HEK293 (cell line): Measurements from ENCODE around the gene CTSA.
A peak's percentile ranks its signal among the peaks of the same experiment; 100 is the strongest.

Source experiments
- IKZF3 ChIP-seq: fragments of 450-650 bp; IDR thresholded peaks from 2 replicates; pipeline ENCODE4 v1.5.0; 2018; ENCODE audit warnings: missing biosample characterization, mild to moderate bottlenecking, missing genetic modification characterization, moderate library complexity
- SP7 ChIP-seq: fragments of 450-650 bp; formaldehyde crosslinking; IDR thresholded peaks from 2 replicates; pipeline ENCODE4 v1.5.1; 2016; ENCODE audit warnings: missing biosample characterization, missing genetic modification characterization
- TCF7L2 ChIP-seq: IDR thresholded peaks from 2 replicates; pipeline ENCODE4 v1.6.1; 2011; ENCODE audit warnings: low read depth, mild to moderate bottlenecking, inconsistent platforms, low read length, moderate library complexity, borderline replicate concordance
- WT1 ChIP-seq: fragments of 450-650 bp; formaldehyde crosslinking; IDR thresholded peaks from 2 replicates; pipeline ENCODE4 v1.5.1; 2016; ENCODE audit warnings: missing biosample characterization, missing genetic modification characterization
- ZBTB20 ChIP-seq: fragments of 450-650 bp; formaldehyde crosslinking; IDR thresholded peaks from 2 replicates; pipeline ENCODE4 v1.5.1; 2016; ENCODE audit warnings: missing biosample characterization, missing genetic modification characterization
- ZBTB26 ChIP-seq: fragments of 450-650 bp; formaldehyde crosslinking; optimal IDR thresholded peaks from 2 replicates; pipeline ENCODE3; 2016; ENCODE audit warnings: missing biosample characterization, mild to moderate bottlenecking, missing genetic modification characterization
- ZFHX2 ChIP-seq: fragments of 450-650 bp; formaldehyde crosslinking; conservative IDR thresholded peaks from 2 replicates; pipeline ENCODE4 v1.5.1; 2016; ENCODE audit warnings: missing biosample characterization, missing genetic modification characterization
- ZNF157 ChIP-seq: fragments of 450-650 bp; formaldehyde crosslinking; IDR thresholded peaks from 2 replicates; pipeline ENCODE4 v1.5.1; 2016; ENCODE audit warnings: missing biosample characterization, missing genetic modification characterization
- ZNF184 ChIP-seq: fragments of 450-650 bp; IDR thresholded peaks from 2 replicates; pipeline ENCODE4 v1.5.1; 2018; ENCODE audit warnings: missing biosample characterization, mild to moderate bottlenecking, missing genetic modification characterization
- ZNF266 ChIP-seq: fragments of 450-650 bp; formaldehyde crosslinking; IDR thresholded peaks from 2 replicates; pipeline ENCODE4 v1.5.1; 2016; ENCODE audit warnings: missing biosample characterization, missing genetic modification characterization, low read depth
- ZNF292 ChIP-seq: fragments of 450-650 bp; formaldehyde crosslinking; IDR thresholded peaks from 2 replicates; pipeline ENCODE4 v1.5.1; 2016; ENCODE audit warnings: low read depth, missing biosample characterization, missing genetic modification characterization, borderline replicate concordance
- ZNF341 ChIP-seq: fragments of 450-650 bp; formaldehyde crosslinking; IDR thresholded peaks from 2 replicates; pipeline ENCODE4; 2016; ENCODE audit warnings: low read depth, missing biosample characterization, missing genetic modification characterization
- ZNF391 ChIP-seq: fragments of 450-650 bp; formaldehyde crosslinking; IDR thresholded peaks from 2 replicates; pipeline ENCODE4 v1.5.1; 2016; ENCODE audit warnings: low read depth, missing biosample characterization, missing genetic modification characterization, borderline replicate concordance
- ZNF501 ChIP-seq: fragments of 450-650 bp; formaldehyde crosslinking; IDR thresholded peaks from 2 replicates; pipeline ENCODE4 v1.5.1; 2016; ENCODE audit warnings: missing biosample characterization, missing genetic modification characterization
- ZNF544 ChIP-seq: fragments of 450-650 bp; formaldehyde crosslinking; IDR thresholded peaks from 2 replicates; pipeline ENCODE4 v1.5.0; 2017; ENCODE audit warnings: missing biosample characterization, missing genetic modification characterization
- ZNF585B ChIP-seq: fragments of 450-650 bp; formaldehyde crosslinking; IDR thresholded peaks from 2 replicates; pipeline ENCODE4 v1.5.1; 2016; ENCODE audit warnings: missing biosample characterization, missing genetic modification characterization
- ZNF785 ChIP-seq: fragments of 450-650 bp; formaldehyde crosslinking; IDR thresholded peaks from 2 replicates; pipeline ENCODE4 v1.5.1; 2016; ENCODE audit warnings: missing biosample characterization, missing genetic modification characterization
- ZNF830 ChIP-seq: fragments of 450-650 bp; IDR thresholded peaks from 2 replicates; pipeline ENCODE4 v1.5.0; 2018; ENCODE audit warnings: missing biosample characterization, missing genetic modification characterization, low read depth, mild to moderate bottlenecking, moderate library complexity
- TF ChIP-seq, protein P1 (sequence below): fragments of 450-650 bp; formaldehyde crosslinking; IDR thresholded peaks from 2 replicates; pipeline ENCODE4 v1.5.1; 2016; ENCODE audit warnings: missing biosample characterization, missing genetic modification characterization
- TF ChIP-seq, protein P2 (sequence below): fragments of 450-650 bp; formaldehyde crosslinking; IDR thresholded peaks from 2 replicates; pipeline ENCODE4 v1.5.1; 2016; ENCODE audit warnings: missing biosample characterization, missing genetic modification characterization
- TF ChIP-seq, protein P3 (sequence below): fragments of 450-650 bp; formaldehyde crosslinking; IDR thresholded peaks from 2 replicates; pipeline ENCODE4 v1.5.1; 2017; ENCODE audit warnings: missing biosample characterization, missing genetic modification characterization
- TF ChIP-seq, protein P4 (sequence below): fragments of 450-650 bp; formaldehyde crosslinking; IDR thresholded peaks from 2 replicates; pipeline ENCODE4 v1.5.0; 2017; ENCODE audit warnings: missing biosample characterization, missing genetic modification characterization, borderline replicate concordance
- TF ChIP-seq, protein P5 (sequence below): fragments of 450-650 bp; formaldehyde crosslinking; IDR thresholded peaks from 2 replicates; pipeline ENCODE4 v1.5.1; 2016; ENCODE audit warnings: missing biosample characterization, missing genetic modification characterization
- TF ChIP-seq, protein P6 (sequence below): fragments of 450-650 bp; IDR thresholded peaks from 2 replicates; pipeline ENCODE4 v1.5.1; 2018; ENCODE audit warnings: missing biosample characterization, mild to moderate bottlenecking, missing genetic modification characterization

Gene CTSA

DNA sequence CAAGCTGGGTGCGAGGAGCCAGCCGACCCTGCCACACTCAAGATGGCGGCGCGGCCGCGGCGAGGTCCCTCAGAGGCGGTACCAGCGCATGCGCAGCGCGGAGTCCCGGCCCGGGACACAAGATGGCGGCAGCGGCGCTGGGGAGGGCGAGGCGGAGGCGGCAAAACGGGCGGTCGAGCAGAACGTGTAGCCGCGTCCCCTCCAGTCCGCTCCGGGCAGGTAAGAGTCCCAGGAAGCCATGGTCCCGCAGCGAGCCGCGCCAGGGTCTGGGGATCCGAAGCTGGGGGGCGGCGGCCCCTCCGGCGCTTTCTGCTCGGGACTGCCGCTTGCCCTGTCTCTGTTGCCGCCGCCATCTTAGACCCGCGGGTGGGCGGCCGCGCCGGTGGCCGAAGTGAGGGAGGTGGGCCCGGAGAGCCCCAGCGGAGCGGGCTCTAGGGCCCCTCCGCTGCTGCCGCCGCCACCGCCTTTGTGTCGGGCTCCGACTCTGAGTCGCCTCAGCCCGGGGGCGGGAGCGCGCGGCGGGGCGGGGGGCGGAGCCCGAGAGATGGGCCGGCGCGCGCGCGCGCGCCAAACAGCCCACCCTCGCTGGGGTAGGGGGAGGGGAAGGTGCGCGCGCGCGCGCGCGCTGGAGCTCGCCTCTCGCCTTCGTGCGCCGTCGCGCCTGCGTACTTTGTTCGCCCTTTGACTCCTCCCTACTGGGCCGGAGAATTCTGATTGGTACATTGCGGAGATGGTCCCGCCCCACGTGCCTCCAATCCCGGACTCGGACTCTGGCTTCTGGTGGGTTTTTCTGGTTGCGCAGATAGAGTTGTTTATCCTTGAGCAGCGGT lies 43.7 kb downstream of the CTSA start, which contains the start of gene PCIF1 (continued):
- TF ChIP-seq, protein P1, sequence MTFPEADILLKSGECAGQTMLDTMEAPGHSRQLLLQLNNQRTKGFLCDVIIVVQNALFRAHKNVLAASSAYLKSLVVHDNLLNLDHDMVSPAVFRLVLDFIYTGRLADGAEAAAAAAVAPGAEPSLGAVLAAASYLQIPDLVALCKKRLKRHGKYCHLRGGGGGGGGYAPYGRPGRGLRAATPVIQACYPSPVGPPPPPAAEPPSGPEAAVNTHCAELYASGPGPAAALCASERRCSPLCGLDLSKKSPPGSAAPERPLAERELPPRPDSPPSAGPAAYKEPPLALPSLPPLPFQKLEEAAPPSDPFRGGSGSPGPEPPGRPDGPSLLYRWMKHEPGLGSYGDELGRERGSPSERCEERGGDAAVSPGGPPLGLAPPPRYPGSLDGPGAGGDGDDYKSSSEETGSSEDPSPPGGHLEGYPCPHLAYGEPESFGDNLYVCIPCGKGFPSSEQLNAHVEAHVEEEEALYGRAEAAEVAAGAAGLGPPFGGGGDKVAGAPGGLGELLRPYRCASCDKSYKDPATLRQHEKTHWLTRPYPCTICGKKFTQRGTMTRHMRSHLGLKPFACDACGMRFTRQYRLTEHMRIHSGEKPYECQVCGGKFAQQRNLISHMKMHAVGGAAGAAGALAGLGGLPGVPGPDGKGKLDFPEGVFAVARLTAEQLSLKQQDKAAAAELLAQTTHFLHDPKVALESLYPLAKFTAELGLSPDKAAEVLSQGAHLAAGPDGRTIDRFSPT (tag by site-specific recombination) = peak; percentile 44; the same call in 1 of the 2 replicates
- TF ChIP-seq SP7 (tag by site-specific recombination) = peak; percentile 84
- no peak for TF ChIP-seq ZNF341 (tag by site-specific recombination)
- TF ChIP-seq, protein P2, sequence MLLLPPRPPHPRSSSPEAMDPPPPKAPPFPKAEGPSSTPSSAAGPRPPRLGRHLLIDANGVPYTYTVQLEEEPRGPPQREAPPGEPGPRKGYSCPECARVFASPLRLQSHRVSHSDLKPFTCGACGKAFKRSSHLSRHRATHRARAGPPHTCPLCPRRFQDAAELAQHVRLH (tag by site-specific recombination) = no peak
- TF ChIP-seq ZFHX2 (tag by site-specific recombination) = peak; percentile 86
- no peak for TF ChIP-seq ZNF157 (tag by site-specific recombination)
- TF ChIP-seq, protein P3, sequence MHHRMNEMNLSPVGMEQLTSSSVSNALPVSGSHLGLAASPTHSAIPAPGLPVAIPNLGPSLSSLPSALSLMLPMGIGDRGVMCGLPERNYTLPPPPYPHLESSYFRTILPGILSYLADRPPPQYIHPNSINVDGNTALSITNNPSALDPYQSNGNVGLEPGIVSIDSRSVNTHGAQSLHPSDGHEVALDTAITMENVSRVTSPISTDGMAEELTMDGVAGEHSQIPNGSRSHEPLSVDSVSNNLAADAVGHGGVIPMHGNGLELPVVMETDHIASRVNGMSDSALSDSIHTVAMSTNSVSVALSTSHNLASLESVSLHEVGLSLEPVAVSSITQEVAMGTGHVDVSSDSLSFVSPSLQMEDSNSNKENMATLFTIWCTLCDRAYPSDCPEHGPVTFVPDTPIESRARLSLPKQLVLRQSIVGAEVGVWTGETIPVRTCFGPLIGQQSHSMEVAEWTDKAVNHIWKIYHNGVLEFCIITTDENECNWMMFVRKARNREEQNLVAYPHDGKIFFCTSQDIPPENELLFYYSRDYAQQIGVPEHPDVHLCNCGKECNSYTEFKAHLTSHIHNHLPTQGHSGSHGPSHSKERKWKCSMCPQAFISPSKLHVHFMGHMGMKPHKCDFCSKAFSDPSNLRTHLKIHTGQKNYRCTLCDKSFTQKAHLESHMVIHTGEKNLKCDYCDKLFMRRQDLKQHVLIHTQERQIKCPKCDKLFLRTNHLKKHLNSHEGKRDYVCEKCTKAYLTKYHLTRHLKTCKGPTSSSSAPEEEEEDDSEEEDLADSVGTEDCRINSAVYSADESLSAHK (tag by site-specific recombination) = peak; percentile 65; the same call in 1 of the 2 replicates
- peak; percentile 88 for TF ChIP-seq ZBTB20 (tag by site-specific recombination)
- TF ChIP-seq ZNF544 (tag by site-specific recombination) = no peak
- TF ChIP-seq, protein P4, sequence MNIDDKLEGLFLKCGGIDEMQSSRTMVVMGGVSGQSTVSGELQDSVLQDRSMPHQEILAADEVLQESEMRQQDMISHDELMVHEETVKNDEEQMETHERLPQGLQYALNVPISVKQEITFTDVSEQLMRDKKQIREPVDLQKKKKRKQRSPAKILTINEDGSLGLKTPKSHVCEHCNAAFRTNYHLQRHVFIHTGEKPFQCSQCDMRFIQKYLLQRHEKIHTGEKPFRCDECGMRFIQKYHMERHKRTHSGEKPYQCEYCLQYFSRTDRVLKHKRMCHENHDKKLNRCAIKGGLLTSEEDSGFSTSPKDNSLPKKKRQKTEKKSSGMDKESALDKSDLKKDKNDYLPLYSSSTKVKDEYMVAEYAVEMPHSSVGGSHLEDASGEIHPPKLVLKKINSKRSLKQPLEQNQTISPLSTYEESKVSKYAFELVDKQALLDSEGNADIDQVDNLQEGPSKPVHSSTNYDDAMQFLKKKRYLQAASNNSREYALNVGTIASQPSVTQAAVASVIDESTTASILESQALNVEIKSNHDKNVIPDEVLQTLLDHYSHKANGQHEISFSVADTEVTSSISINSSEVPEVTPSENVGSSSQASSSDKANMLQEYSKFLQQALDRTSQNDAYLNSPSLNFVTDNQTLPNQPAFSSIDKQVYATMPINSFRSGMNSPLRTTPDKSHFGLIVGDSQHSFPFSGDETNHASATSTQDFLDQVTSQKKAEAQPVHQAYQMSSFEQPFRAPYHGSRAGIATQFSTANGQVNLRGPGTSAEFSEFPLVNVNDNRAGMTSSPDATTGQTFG = peak; percentile 40; the same call in 1 of the 2 replicates
- no peak for TF ChIP-seq ZNF292 (tag by site-specific recombination)
- TF ChIP-seq TCF7L2 = no peak
- TF ChIP-seq, protein P5, sequence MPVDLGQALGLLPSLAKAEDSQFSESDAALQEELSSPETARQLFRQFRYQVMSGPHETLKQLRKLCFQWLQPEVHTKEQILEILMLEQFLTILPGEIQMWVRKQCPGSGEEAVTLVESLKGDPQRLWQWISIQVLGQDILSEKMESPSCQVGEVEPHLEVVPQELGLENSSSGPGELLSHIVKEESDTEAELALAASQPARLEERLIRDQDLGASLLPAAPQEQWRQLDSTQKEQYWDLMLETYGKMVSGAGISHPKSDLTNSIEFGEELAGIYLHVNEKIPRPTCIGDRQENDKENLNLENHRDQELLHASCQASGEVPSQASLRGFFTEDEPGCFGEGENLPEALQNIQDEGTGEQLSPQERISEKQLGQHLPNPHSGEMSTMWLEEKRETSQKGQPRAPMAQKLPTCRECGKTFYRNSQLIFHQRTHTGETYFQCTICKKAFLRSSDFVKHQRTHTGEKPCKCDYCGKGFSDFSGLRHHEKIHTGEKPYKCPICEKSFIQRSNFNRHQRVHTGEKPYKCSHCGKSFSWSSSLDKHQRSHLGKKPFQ (tag by site-specific recombination) = no peak
- TF ChIP-seq IKZF3 (tag by site-specific recombination) = no peak
- TF ChIP-seq ZNF501 (tag by site-specific recombination) = peak; percentile 54
- TF ChIP-seq, protein P6, sequence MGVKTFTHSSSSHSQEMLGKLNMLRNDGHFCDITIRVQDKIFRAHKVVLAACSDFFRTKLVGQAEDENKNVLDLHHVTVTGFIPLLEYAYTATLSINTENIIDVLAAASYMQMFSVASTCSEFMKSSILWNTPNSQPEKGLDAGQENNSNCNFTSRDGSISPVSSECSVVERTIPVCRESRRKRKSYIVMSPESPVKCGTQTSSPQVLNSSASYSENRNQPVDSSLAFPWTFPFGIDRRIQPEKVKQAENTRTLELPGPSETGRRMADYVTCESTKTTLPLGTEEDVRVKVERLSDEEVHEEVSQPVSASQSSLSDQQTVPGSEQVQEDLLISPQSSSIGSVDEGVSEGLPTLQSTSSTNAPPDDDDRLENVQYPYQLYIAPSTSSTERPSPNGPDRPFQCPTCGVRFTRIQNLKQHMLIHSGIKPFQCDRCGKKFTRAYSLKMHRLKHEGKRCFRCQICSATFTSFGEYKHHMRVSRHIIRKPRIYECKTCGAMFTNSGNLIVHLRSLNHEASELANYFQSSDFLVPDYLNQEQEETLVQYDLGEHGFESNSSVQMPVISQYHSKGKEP (tag by site-specific recombination) = no peak
- no peak for TF ChIP-seq ZNF785 (tag by site-specific recombination)
- TF ChIP-seq ZNF266 (tag by site-specific recombination) = no peak
- peak; percentile 59 for TF ChIP-seq WT1 (tag by site-specific recombination)
- no peak for TF ChIP-seq ZNF830 (tag by site-specific recombination)
- TF ChIP-seq ZBTB26 (tag by site-specific recombination) = peak; percentile 88
- peak; percentile 72; the same call in 1 of the 2 replicates for TF ChIP-seq ZNF391 (tag by site-specific recombination)
- TF ChIP-seq ZNF184 (tag by site-specific recombination) = peak; percentile 47; the same call in 1 of the 2 replicates
- no peak for TF ChIP-seq ZNF585B
